GM18505 (cell line): Measurements from ENCODE around the gene ACOT8.
A peak's percentile ranks its signal among the peaks of the same experiment; 100 is the strongest.

Experiments used
- ATAC-seq: cut with Tn5 transposase; IDR thresholded peaks from one replicate; pipeline ENCODE4 v1.9.1; 2021; ENCODE audit not compliant: unreplicated experiment
- POLR2A ChIP-seq: IDR thresholded peaks from 4 replicates; pipeline ENCODE4 v1.6.1; 2011; ENCODE audit warnings: borderline replicate concordance; ENCODE audit not compliant: insufficient read depth, insufficient read length; ENCODE audit errors: extremely low read depth

The ACOT8 gene

GRCh38 chr20:45873409-45874103, 16.4 kb upstream of the ACOT8 start:
- ATAC-seq = no peak
- TF ChIP-seq POLR2A = no peak

- ATAC-seq = no peak
These were observed 15.4 kb upstream of the ACOT8 start for GRCh38 chr20:45872626-45873025.

GRCh38 chr20:45867819-45868176, 10.6 kb upstream of the ACOT8 start:
- no peak for ATAC-seq
- TF ChIP-seq POLR2A = no peak

More at GRCh38 chr20:45872626-45873025, 15.4 kb upstream of the ACOT8 start:
- TF ChIP-seq POLR2A = no peak

- TF ChIP-seq POLR2A = no peak
- no peak for ATAC-seq
These were observed 10.1 kb upstream of the ACOT8 start for GRCh38 chr20:45867136-45867818.

- ATAC-seq = no peak
- no peak for TF ChIP-seq POLR2A
These were observed 9.3 kb upstream of the ACOT8 start for GRCh38 chr20:45866454-45866853.

- no peak for ATAC-seq
- TF ChIP-seq POLR2A = no peak
These were observed 6.6 kb upstream of the ACOT8 start for GRCh38 chr20:45863543-45864470.

- ATAC-seq = no peak
- TF ChIP-seq POLR2A = no peak
These were observed 4.3 kb upstream of the ACOT8 start for GRCh38 chr20:45861221-45862075.

- TF ChIP-seq POLR2A = no peak
- no peak for ATAC-seq
These were observed 3.5 kb upstream of the ACOT8 start for GRCh38 chr20:45860560-45861220.

- no peak for ATAC-seq
- no peak for TF ChIP-seq POLR2A
These were observed 2.7 kb upstream of the ACOT8 start for GRCh38 chr20:45859916-45860315.

- peak; percentile 18 for ATAC-seq
These were observed 657 bp upstream of the ACOT8 start for GRCh38 chr20:45857882-45858216.

GRCh38 chr20:45853484-45853883, 3.7 kb downstream of the ACOT8 start:
- TF ChIP-seq POLR2A = no peak
- ATAC-seq = no peak

More at GRCh38 chr20:45857882-45858216, 657 bp upstream of the ACOT8 start:
- no peak for TF ChIP-seq POLR2A

- TF ChIP-seq POLR2A = no peak
- ATAC-seq = no peak
These were observed 4.9 kb downstream of the ACOT8 start for GRCh38 chr20:45852326-45852725.
